Stomach (tissue), 9 donors: Measurements from ENCODE around the gene TEX10. TPM values are rescaled to one million over a fixed set of nuclear protein-coding genes. Genes with fewer than 3 reads are reported as not detected.

Experiments
- DNase-seq, 2 donors: peaks; one replicate each; pipeline versions ENCODE4 v3.0.0 to v3.0.0-alpha.2; 2013 to 2019
- H3K27ac ChIP-seq, 5 donors: fragments of 200-600 bp in 4 of 5; sonication (generic) in 4 of 5; one replicate each; pipeline ENCODE4 v1.5.1; 2013 to 2019; ENCODE audit warnings: mild to moderate bottlenecking in 1 of 5, moderate library complexity in 1 of 5
- H3K27me3 ChIP-seq, 3 donors: fragments of 200-600 bp; sonication (generic); one replicate each; pipeline ENCODE4 v1.5.1; 2017 to 2019; ENCODE audit warnings: mixed run types in 1 of 3
- H3K36me3 ChIP-seq, 4 donors: fragments of 200-600 bp; sonication (generic); 1 replicate in 3 of 4; 2 replicates in 1 of 4; pipeline ENCODE4 v1.5.1; 2016 to 2019
- H3K4me1 ChIP-seq, 4 donors: fragments of 200-600 bp; sonication (generic); one replicate each; pipeline ENCODE4 v1.5.1; 2016 to 2019
- H3K4me3 ChIP-seq, 4 donors: fragments of 200-600 bp; sonication (generic) in 3 of 4; one replicate each; pipeline ENCODE4 v1.5.1; 2016 to 2019; ENCODE audit warnings: mild to moderate bottlenecking in 1 of 4
- H3K9me3 ChIP-seq, 4 donors: fragments of 200-600 bp; sonication (generic); one replicate each; pipeline ENCODE4 v1.5.1; 2016 to 2019
- CTCF ChIP-seq, 7 experiments: fragments of 450-650 bp in 4 of 7; fragments of 200-600 bp in 3 of 7; sonication (generic) in 3 of 7; IDR thresholded peaks; one replicate each; pipeline ENCODE4 v1.5.1; 2016 to 2019; ENCODE audit warnings: antibody characterized with exemption in 7 of 7, control low read depth in 2 of 7, mild to moderate bottlenecking in 1 of 7
- EP300 ChIP-seq: sonication (generic); formaldehyde crosslinking; IDR thresholded peaks from one replicate; pipeline ENCODE4 v1.6.1; 2017; ENCODE audit warnings: antibody characterized with exemption
- POLR2A ChIP-seq, 4 donors: fragments of 450-650 bp; IDR thresholded peaks; one replicate each; pipeline ENCODE4 v1.6.1; 2016; ENCODE audit warnings: antibody characterized with exemption in 4 of 4, control low read depth in 2 of 4, mild to moderate bottlenecking in 1 of 4, moderate library complexity in 1 of 4
- POLR2AphosphoS5 ChIP-seq, 3 donors: sonication (generic); formaldehyde crosslinking; IDR thresholded peaks; one replicate each; pipeline ENCODE4 v1.6.1; 2016; ENCODE audit warnings: antibody characterized with exemption in 3 of 3
- WGBS, 5 donors: extraction: QIAGEN DNeasy Blood & Tissue Kit in 3 of 5; methylation state at CpG; one replicate each; pipeline versions ENCODE4 v1.1.5 to v1.1.7; 2013 to 2018; 5-methylcytosine and 5-hydroxymethylcytosine counted together
- intact Hi-C: fragments of 100-400 bp; cut with DNase I; formaldehyde crosslinking; loops from one replicate; pipeline ENCODE4 v1.15.1; 2023; ENCODE audit warnings: low total_unique reads
- polyA plus RNA-seq, 3 donors: library from polyadenylated mRNA; stranded (reverse); fragments of 200-250 nt; gene quantifications; one replicate each; pipeline ENCODE4 v1.2.3, GENCODE V29; 2013
- total RNA-seq, 5 donors: library from RNA; depleted of rRNA; stranded (reverse); fragments of >200 nt; gene quantifications; one replicate each; pipeline versions ENCODE4 v1.1.0 to v1.2.3, GENCODE V29; 2014 to 2016
- donor health status: healthy with polysubstance abuse.
- donor health status: Bipolar disorder and iron deficiency.
- donor health status: healthy.

The TEX10 gene
- total and polyA plus RNA-seq, 8 donors = 4.9 to 44.9 (median 8.8) TPM

GRCh38 chr9:100294806-100295205, 57.9 kb downstream of the TEX10 start:
- TF ChIP-seq CTCF (IDR thresholded peaks at IDR 0.05) (no peak), POLR2A (IDR thresholded peaks at IDR 0.05) (no peak), POLR2AphosphoS5 (IDR thresholded peaks at IDR 0.05) (no peak), EP300 (no peak)
- H3K27ac ChIP-seq = no peak overlapping the region
- intact Hi-C loops = no loop called here
- H3K4me3 ChIP-seq = no peak overlapping the region
- peak in 1 of 2 donors; percentile 34 for DNase-seq
- peaks cover 39 to 99% (median 95%) of the 10 kb centered on the region in 4 donors for H3K36me3 ChIP-seq
- H3K9me3 ChIP-seq = no peaks in the 10 kb centered on the region
- 57 to 73% (median 64%) methylated on average over 6 of the region's 6 CpGs for WGBS, 5 donors
- H3K27me3 ChIP-seq = no peaks in the 10 kb centered on the region
- H3K4me1 ChIP-seq = peaks cover 0 to 3% (median 0%) of the 10 kb centered on the region in 4 donors

- Histone ChIP-seq H3K4me1 (peaks cover 0 to 3% (median 0%) of the 10 kb centered on the region in 4 donors), H3K9me3 (no peaks in the 10 kb centered on the region), H3K27ac (no peak overlapping the region), H3K27me3 (no peaks in the 10 kb centered on the region), H3K4me3 (no peak overlapping the region), H3K36me3 (peaks cover 39 to 100% (median 95%) of the 10 kb centered on the region in 4 donors)
- intact Hi-C loops = no loop called here
- no peak for DNase-seq
- whole genome bisulfite sequencing, 5 donors = 70 to 82% (median 79%) methylated on average over 3 of the region's 3 CpGs
- TF ChIP-seq POLR2A (IDR thresholded peaks at IDR 0.05) = no peak
- no peak for TF ChIP-seq EP300
- no peak for TF ChIP-seq POLR2AphosphoS5 (IDR thresholded peaks at IDR 0.05)
- no peak for TF ChIP-seq CTCF (IDR thresholded peaks at IDR 0.05)
These were observed 58.4 kb downstream of the TEX10 start for GRCh38 chr9:100294341-100294740.

GRCh38 chr9:100292414-100292813, 60.3 kb downstream of the TEX10 start:
- peaks cover 26 to 100% (median 98%) of the 10 kb centered on the region in 4 donors for H3K36me3 ChIP-seq
- H3K4me1 ChIP-seq = peaks cover 0 to 3% (median 0%) of the 10 kb centered on the region in 4 donors
- DNase-seq = no peak
- H3K27ac ChIP-seq = no peak overlapping the region
- no peak overlapping the region for H3K4me3 ChIP-seq
- 96 to 98% (median 97%) methylated on average over 12 to 13 of the region's 13 CpGs for WGBS, 5 donors
- TF ChIP-seq POLR2AphosphoS5 (IDR thresholded peaks at IDR 0.05) (no peak), EP300 (no peak), POLR2A (IDR thresholded peaks at IDR 0.05) (no peak), CTCF (IDR thresholded peaks at IDR 0.05) (no peak)
- peaks cover 0 to 13% (median 5%) of the 10 kb centered on the region in 4 donors for H3K9me3 ChIP-seq
- intact Hi-C loops = no loop called here
- H3K27me3 ChIP-seq = no peaks in the 10 kb centered on the region

GRCh38 chr9:100290714-100291113, 62.0 kb downstream of the TEX10 start:
- intact Hi-C loops = no loop called here
- H3K4me3 ChIP-seq = no peak overlapping the region
- H3K4me1 ChIP-seq = peaks cover 0 to 1% (median 0%) of the 10 kb centered on the region in 4 donors
- 97 to 98% (median 98%) methylated on average over 4 of the region's 4 CpGs for WGBS, 5 donors
- peaks cover 25 to 100% (median 98%) of the 10 kb centered on the region in 4 donors for H3K36me3 ChIP-seq
- peaks cover 0 to 14% (median 7%) of the 10 kb centered on the region in 4 donors for H3K9me3 ChIP-seq
- TF ChIP-seq POLR2A (IDR thresholded peaks at IDR 0.05) (no peak), EP300 (no peak), CTCF (IDR thresholded peaks at IDR 0.05) (no peak), POLR2AphosphoS5 (IDR thresholded peaks at IDR 0.05) (no peak)
- no peaks in the 10 kb centered on the region for H3K27me3 ChIP-seq
- DNase-seq = no peak
- no peak overlapping the region for H3K27ac ChIP-seq
